ENCODE results near the gene SERPINA1.
"Not testable (repeated sequence)": the region's sequence is repeated elsewhere in the genome, so short reads cannot be mapped to it uniquely, and the experiment has no call there.

The SERPINA1 gene

DNA sequence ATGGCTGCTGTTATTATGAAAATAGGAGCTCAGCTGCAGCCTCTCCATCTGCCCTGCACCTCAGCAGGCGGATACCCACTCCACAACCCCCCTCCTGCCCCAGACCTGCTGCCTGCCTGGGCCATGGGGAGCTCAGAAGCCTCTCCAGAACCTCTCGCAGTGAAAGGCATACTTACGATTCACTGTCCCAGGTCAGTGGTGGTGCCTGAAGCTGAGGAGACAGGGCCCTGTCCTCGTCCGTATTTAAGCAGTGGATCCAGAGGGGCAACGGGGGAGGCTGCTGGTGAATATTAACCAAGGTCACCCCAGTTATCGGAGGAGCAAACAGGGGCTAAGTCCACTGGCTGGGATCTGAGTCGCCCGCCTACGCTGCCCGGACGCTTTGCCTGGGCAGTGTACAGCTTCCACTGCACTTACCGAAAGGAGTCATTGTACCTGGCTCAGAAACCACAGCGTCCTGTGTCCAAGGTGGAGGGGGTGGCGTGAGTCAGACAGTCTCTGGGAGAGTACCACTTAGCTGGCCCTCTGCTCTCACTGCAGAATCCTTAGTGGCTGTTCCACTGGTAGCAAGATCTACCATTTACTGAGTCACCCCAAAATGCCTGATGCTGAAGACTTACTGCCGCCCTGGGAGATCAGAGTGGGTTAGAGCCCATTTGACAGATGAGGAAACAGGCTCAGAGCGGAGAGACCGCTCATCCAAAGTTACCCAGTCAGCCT lies at the start of gene SERPINA1:
TSS of gene SERPINA1 (minus strand) at position 219 of the 720 bp plus-strand sequence. CDS start 5,365 bp downstream, outside the sequence.
- no peak for ATAC-seq (ENCODE audit: low read depth)
- H3K4me1 Mint-ChIP-seq = no peaks in the 10 kb centered on the region

DNA sequence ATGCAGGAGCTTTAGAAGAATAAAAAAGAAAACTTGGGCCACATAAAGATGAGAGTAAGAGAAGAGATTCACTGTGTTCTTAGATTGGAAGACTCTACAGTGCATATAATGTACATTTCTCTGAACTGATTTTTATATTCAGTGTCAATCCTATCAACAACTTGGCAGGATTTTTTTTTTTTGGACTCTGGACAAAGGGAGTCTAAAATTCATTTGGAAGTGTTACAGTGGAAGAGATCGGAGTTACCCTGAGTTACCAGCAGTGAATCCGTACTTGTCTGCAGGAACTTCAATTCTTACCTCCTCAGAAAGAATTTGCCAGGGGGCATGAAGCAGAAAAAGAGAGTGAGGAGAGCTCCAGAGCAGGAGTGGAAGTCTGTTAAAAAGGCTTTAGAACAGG lies 40.2 kb upstream of the SERPINA1 start:
- no peak overlapping the region for H3K27ac Mint-ChIP-seq
- H3K4me1 Mint-ChIP-seq = no peaks in the 10 kb centered on the region
- no peak for DNase-seq (ENCODE audit: low spot score in 2 of 2)
- no peak for ATAC-seq (ENCODE audit: low read depth)
- peaks cover 3% of the 10 kb centered on the region for H3K27me3 Mint-ChIP-seq
- H3K4me3 Mint-ChIP-seq = no peak overlapping the region
- peaks cover 7% of the 10 kb centered on the region for H3K9me3 Mint-ChIP-seq
- H3K36me3 Mint-ChIP-seq = no peaks in the 10 kb centered on the region

More for the DNA sequence above, at the start of gene SERPINA1:
- Mint-ChIP-seq H3K4me3 (no peak within 1 kb of the TSS), H3K9me3 (no peaks in the 10 kb centered on the region), H3K36me3 (no peaks in the 10 kb centered on the region), H3K27me3 (no peaks in the 10 kb centered on the region), H3K27ac (no peak within 1 kb of the TSS)
- no peak for DNase-seq (ENCODE audit: low spot score in 2 of 2)

DNA sequence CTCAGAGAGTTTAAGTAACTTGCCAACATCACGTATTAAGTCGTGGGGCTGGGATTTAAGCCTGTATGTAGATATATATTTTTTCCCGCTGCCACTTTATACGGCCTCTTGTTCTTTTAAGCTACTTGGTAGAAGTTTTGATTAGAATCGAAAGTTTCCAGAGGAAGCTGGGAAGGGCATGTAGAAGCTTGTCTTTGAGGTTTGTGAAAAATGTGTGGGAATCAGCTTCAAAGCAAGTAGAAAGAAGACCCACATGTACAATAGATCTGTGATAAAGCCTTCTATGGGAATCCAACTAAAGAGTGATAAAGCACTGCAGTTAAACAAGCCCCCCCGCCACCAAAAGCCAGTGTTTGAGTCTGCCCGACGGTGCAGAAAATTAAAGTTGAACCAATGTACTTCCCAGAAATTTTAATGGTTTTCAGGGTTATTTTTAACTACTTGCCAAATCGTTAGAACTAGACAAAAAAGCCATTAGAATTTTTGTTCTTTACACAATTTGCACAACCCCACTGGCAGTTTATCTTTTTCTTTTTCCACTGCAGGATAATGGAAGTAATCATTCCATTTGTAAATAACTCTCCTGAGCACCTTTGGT lies 38.7 kb upstream of the SERPINA1 start:
- ATAC-seq (ENCODE audit: low read depth) = no peak
- H3K27me3 Mint-ChIP-seq = peaks cover 3% of the 10 kb centered on the region
- H3K27ac Mint-ChIP-seq = no peak overlapping the region
- no peak for DNase-seq (ENCODE audit: low spot score in 2 of 2)
- no peaks in the 10 kb centered on the region for H3K36me3 Mint-ChIP-seq
- peaks cover 2% of the 10 kb centered on the region for H3K4me1 Mint-ChIP-seq
- H3K9me3 Mint-ChIP-seq = peaks cover 7% of the 10 kb centered on the region
- H3K4me3 Mint-ChIP-seq = no peak overlapping the region

DNA sequence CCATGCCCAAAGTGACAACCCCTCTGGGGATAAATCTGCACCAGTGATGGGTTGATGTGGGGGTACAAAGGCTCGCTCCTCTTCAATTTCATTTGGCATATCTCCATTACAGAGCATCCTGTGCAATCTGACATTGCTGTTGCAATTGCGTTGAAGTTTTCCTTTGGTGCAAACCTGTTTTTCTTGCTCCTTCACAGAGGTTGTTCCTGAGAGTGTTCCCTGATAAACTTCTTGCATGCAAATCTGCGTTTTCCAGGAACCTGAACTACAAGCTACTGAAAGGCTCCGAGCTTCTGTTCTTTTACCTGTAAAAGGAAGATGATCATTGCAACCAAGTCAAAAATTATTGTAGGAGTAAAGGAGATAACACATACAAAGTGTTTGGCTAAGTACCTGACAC lies 38.1 kb upstream of the SERPINA1 start:
- Mint-ChIP-seq H3K4me1 (peaks cover 2% of the 10 kb centered on the region), H3K27me3 (peaks cover 3% of the 10 kb centered on the region), H3K27ac (no peak overlapping the region), H3K36me3 (no peaks in the 10 kb centered on the region), H3K4me3 (no peak overlapping the region), H3K9me3 (peaks cover 7% of the 10 kb centered on the region)
- no peak for ATAC-seq (ENCODE audit: low read depth)
- no peak for DNase-seq (ENCODE audit: low spot score in 2 of 2)

DNA sequence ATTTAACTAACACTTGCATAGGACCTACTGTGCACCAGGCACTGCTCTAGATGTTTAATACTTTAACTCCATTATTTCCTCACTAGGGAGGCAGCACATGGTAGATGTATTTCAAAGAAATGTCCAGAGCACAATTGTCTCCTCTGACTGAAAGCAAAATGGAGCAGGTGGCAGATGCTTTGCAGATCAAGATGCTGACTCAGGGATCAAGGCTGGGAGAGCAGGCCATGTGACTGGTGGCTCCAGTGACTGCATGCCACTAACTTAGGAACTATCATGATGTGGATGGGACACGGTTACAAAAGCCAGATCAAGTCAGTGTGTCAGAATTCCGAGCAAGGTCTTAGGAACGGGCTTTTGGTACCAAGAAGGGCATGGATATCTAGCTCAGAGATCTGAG lies 36.0 kb upstream of the SERPINA1 start:
- Mint-ChIP-seq H3K27me3 (peaks cover 4% of the 10 kb centered on the region), H3K4me3 (no peak overlapping the region), H3K27ac (no peak overlapping the region), H3K4me1 (peaks cover 2% of the 10 kb centered on the region), H3K36me3 (no peaks in the 10 kb centered on the region), H3K9me3 (peaks cover 2% of the 10 kb centered on the region)
- ATAC-seq (ENCODE audit: low read depth) (no peak), DNase-seq (ENCODE audit: low spot score in 2 of 2) (no peak)

DNA sequence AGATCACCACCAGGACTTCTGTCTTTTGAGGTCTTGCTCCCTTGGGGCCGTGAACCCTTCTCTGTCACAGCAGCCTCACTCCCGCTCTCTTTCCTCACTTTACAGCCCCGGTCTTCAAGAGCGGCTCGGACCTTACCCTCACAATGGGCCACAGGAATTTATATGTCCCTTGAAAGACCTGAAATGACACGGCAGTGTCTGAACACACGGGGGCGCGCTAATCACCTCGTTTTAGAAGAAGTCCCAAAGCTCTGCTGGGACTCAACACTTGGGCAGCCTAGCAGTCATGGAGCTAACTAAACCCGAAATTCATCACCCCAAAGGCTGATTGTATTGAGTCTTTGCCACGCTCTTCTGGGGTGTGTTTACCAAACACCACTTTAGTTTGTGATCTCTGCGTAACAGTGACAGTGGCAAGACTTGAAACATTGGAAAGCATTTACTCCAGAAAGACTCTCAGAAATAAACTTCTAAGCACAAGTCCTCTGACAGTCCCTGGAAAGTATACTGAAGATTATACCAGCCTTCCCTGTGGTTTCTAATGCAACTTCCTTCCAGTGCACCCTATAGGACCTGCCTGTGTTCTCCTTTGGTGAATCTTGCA lies 35.2 kb upstream of the SERPINA1 start:
- Mint-ChIP-seq H3K27me3 (peaks cover 4% of the 10 kb centered on the region), H3K36me3 (no peaks in the 10 kb centered on the region), H3K27ac (no peak overlapping the region), H3K4me3 (no peak overlapping the region), H3K9me3 (peaks cover 4% of the 10 kb centered on the region), H3K4me1 (peaks cover 2% of the 10 kb centered on the region)
- DNase-seq (ENCODE audit: low spot score in 2 of 2) = no peak
- no peak for ATAC-seq (ENCODE audit: low read depth)

DNA sequence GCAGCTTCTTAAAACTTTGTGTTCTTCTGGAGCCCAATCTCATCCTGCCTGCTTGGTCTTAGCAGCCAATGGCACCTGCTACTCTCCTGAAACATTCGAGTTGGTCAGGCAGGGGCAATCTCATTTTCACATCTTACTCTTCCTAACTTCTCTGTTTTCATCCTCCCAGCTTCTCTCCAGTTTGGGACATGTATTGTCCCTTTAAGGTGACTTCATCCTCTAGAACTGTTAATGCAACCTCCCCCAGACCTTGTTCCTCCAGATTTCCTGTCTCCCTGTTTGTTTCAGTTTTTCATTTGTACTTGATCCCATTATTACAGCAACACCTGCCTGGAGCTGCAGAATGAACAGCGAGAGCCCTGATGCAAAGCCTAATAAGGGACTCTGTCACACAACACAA lies 32.9 kb upstream of the SERPINA1 start:
- H3K4me3 Mint-ChIP-seq = no peak overlapping the region
- H3K36me3 Mint-ChIP-seq = no peaks in the 10 kb centered on the region
- no peak overlapping the region for H3K27ac Mint-ChIP-seq
- H3K4me1 Mint-ChIP-seq = peaks cover 2% of the 10 kb centered on the region
- ATAC-seq (ENCODE audit: low read depth) = no peak
- H3K9me3 Mint-ChIP-seq = peaks cover 8% of the 10 kb centered on the region
- peaks cover 4% of the 10 kb centered on the region for H3K27me3 Mint-ChIP-seq
- DNase-seq (ENCODE audit: low spot score in 2 of 2) = no peak

DNA sequence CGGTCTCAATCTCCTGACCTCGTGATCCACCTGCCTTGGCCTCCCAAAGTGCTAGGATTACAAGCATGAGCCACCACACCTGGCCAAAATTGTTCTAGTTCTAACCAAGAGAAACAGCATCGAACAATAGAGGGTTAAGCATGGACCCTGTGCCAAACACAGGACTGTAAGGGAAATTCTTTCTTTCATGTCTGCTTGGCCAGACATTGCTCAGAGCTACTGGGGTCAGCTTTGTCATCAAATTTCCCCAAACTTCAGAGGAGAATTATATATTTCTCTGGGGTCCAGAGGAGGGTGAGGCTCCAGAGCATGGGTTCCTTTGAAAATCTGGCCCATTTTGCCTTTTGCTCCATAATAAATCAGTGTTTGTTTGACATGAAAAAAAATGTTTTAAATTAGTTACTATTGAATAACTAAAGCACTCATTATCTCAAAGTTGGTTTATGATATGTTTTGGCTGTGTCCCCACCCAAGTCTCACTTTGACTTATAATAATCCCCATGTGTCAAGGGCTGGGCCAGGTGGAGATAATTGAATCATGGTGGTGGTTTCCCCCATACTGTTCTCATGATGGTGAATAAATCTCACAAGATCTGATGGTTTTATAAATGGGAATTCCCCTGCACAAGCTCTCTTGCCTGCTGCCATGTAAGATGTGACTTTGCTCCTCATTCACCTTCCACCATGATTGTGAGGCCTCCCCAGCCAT lies 29.2 kb upstream of the SERPINA1 start:
- not testable (repeated sequence) for DNase-seq (ENCODE audit: low spot score in 2 of 2); ATAC-seq (ENCODE audit: low read depth)

DNA sequence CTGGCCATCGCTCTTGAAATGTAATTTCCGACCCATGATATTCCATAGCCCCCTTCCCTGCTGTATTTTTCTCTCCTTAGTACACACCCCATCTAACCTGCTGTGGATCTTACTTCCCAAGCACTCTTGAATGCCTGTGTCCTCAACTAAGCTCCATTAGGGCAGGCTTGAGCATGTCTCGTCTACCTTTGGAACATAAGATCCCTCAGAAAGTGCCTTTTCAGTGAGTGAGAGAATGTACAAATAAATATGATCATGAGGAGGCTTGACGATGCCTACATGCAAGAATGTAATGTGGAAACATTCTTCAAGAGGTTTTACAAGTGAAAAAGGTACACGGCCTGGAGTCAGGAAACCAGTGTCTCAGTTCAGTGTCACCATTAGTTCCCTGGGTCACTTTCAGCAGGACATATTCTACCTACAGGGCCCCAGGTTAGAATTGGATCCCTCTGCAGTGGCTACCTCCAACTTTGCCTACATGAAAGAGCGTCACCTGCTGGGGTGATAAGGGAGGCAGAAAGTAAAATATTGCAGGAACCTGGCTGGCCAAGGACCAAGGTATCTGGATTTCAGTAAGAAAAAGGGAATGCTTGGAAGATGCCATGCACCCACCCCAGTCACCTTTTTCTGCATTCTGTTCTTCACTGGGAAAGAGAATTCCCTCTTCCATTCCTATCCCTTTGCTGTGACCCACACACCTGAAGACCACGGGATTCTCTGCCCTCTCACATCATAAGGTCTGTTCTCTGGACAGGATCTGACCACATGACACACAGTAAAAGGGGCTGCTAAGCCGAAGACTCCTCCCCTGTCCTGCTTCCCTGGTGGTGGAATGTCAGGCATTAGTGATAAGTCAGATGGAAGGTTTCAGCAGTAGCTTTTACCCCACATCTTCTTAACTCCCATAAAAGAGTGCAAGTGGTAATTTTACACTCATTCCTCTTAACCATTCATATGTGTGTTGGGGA lies 24.6 kb upstream of the SERPINA1 start:
- Mint-ChIP-seq H3K36me3 (peaks cover 2% of the 10 kb centered on the region), H3K27me3 (peaks cover 9% of the 10 kb centered on the region), H3K9me3 (peaks cover 13% of the 10 kb centered on the region), H3K27ac (no peak overlapping the region), H3K4me3 (no peak overlapping the region), H3K4me1 (no peaks in the 10 kb centered on the region)
- no peak for DNase-seq (ENCODE audit: low spot score in 2 of 2)
- ATAC-seq (ENCODE audit: low read depth) = no peak

More for the DNA sequence above, 29.2 kb upstream of the SERPINA1 start:
- H3K27me3 Mint-ChIP-seq, H3K4me1 Mint-ChIP-seq, H3K36me3 Mint-ChIP-seq, H3K4me3 Mint-ChIP-seq, H3K27ac Mint-ChIP-seq: not testable (repeated sequence)
- H3K9me3 Mint-ChIP-seq = peaks cover 11% of the 10 kb centered on the region

DNA sequence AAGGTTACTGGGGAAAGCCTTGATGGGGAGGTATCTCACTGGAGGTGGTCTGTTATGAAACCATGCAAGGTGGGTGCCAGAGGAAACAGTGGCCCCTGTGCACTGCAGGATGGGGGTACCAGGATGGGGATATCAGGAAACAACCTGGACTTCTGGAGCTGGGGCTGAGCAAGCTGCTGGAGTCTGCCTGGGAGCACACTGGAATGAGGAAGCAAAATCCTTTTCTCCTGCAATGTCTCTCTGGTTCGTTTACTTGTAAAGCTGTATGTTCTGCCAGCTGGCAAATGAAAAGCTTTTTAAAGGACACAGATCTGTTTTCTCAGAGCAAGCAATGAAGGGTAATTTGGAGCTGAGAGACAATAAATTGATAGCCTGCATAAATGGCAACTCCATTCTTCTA lies 23.2 kb upstream of the SERPINA1 start:
- Mint-ChIP-seq H3K9me3 (peaks cover 16% of the 10 kb centered on the region), H3K4me1 (no peaks in the 10 kb centered on the region), H3K36me3 (peaks cover 2% of the 10 kb centered on the region), H3K4me3 (no peak overlapping the region), H3K27ac (no peak overlapping the region), H3K27me3 (peaks cover 9% of the 10 kb centered on the region)
- no peak for ATAC-seq (ENCODE audit: low read depth)
- no peak for DNase-seq (ENCODE audit: low spot score in 2 of 2)

DNA sequence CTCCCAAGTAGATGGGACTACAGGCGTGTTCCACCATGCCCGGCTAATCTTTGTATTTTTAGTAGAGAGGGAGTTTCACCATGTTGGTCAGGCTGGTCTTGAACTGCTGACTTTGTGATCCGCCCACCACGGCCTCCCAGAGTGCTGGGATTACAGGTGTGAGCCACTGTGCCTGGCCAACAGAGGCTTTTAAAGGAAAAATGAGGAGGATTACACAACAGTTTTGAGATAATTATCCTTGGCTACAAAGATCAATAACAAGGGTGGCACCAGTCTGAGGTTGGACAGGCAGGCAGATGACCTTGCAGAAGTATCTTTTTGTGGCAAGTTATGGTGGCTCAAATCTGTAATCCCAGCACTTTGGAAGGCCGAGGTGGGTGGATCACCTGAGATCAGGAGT lies 21.0 kb upstream of the SERPINA1 start:
- not testable (repeated sequence) for H3K27me3 Mint-ChIP-seq; ATAC-seq (ENCODE audit: low read depth)

DNA sequence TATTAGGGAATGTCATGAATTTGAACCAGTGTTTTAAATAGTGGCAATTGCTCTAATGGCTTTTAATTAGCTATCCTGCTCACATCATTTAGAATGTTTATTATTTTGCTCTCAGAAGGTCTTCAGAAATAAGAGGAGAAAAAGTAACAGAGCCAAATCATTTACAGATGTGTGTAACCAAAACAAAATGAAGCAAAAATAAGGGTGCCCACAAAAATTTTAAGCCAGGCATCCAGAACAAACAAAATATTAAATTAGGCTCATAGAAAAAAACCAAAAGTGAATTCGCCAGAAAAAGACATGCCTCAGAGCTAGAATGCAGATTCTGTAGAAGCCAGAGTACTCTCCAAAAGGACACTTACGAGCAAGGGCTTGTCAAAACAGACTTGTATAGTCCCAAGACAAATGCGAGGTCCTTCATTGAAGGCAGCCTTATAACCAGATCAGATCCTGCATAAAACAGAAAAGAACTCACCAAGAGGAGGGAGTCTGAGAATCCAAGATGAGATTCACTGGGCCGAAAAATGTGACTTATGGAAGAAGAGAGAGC lies 20.2 kb upstream of the SERPINA1 start:
- H3K9me3 Mint-ChIP-seq = peaks cover 15% of the 10 kb centered on the region
- no peaks in the 10 kb centered on the region for H3K4me1 Mint-ChIP-seq
- H3K4me3 Mint-ChIP-seq = no peak overlapping the region
- no peak for ATAC-seq (ENCODE audit: low read depth)
- DNase-seq (ENCODE audit: low spot score in 2 of 2) = no peak
- no peak overlapping the region for H3K27ac Mint-ChIP-seq
- H3K36me3 Mint-ChIP-seq = peaks cover 2% of the 10 kb centered on the region
- H3K27me3 Mint-ChIP-seq = peaks cover 7% of the 10 kb centered on the region

More for the DNA sequence above, 21.0 kb upstream of the SERPINA1 start:
- H3K4me3 Mint-ChIP-seq; DNase-seq (ENCODE audit: low spot score in 2 of 2); H3K36me3 Mint-ChIP-seq; H3K27ac Mint-ChIP-seq; H3K4me1 Mint-ChIP-seq: not testable (repeated sequence)
- peaks cover 15% of the 10 kb centered on the region for H3K9me3 Mint-ChIP-seq

DNA sequence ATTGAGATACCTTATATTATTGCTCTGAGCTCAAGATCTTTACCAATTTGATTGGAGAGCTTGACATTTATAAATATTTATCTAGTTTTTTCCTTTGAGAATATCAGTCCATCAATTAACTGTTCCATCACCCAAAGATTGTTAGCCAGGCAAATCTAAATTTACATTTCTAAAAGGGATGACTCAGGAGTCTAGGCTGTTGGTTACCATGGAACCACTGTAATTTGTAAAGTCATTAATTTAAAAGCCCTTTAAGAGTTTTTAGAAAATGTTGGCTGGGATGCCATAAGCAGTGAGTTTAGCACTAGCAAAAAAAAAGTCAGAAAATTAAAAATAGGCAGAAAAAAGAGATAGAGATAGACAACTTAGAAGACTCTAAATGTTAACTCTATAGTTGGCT lies 19.5 kb upstream of the SERPINA1 start:
- peaks cover 15% of the 10 kb centered on the region for H3K9me3 Mint-ChIP-seq
- H3K4me1 Mint-ChIP-seq = no peaks in the 10 kb centered on the region
- ATAC-seq (ENCODE audit: low read depth) (no peak), DNase-seq (ENCODE audit: low spot score in 2 of 2) (no peak)
- no peak overlapping the region for H3K27ac Mint-ChIP-seq
- H3K27me3 Mint-ChIP-seq = peaks cover 7% of the 10 kb centered on the region
- peaks cover 2% of the 10 kb centered on the region for H3K36me3 Mint-ChIP-seq
- no peak overlapping the region for H3K4me3 Mint-ChIP-seq
